SK-N-MC (cell line): Measurements from ENCODE around the gene SNRPA1.

Experiments
- EZH2 ChIP-seq: fragments of 200-600 bp; sonication (generic); IDR thresholded peaks from one replicate; pipeline ENCODE4 v1.6.1; 2017; ENCODE audit warnings: antibody characterized with exemption
- FOXP2 ChIP-seq: optimal IDR thresholded peaks from 2 replicates; pipeline ENCODE3; 2011; ENCODE audit warnings: mild to moderate bottlenecking, moderate library complexity; ENCODE audit not compliant: insufficient read depth; ENCODE audit errors: extremely low read length, control extremely low read depth
- POLR2AphosphoS5 ChIP-seq: IDR thresholded peaks from 2 replicates; pipeline ENCODE4 v1.6.1; 2012; ENCODE audit warnings: mild to moderate bottlenecking, low read depth, low read length, borderline replicate concordance

DNA sequence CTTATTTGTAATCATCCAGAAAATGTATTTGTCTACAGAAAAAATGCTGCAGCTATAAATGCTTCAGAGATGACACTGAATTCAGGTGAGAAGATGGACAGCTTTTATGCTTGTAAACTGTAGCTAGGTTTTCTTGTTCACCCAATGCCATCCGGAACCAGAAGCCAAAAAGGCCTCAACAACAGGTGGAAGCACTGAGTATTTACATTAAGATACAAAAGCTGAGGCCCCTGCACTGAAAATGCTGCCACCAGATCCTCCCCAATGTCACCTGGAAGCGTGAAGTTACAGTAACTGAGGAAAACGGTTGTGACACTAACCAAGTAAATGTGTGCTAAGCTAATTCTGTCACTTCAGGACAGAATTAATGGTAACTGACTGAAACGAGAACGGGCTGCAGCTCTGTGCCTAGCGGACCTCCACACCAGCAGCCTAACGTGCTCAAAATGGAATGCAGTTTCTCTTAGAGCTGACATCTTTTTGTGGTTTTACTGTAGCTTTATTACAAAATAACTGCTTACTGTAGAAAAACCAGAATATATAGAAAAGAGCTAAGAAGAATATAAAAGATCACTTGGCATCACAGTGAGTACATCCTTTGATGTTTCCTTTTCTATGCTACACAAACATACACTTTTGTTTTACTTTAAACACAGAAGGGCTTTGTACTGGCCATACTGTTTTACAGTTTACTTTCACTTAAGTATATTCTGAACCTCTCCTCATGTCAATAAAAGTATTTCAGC lies 50.8 kb downstream of the SNRPA1 start:
- TF ChIP-seq EZH2 (no peak), POLR2AphosphoS5 (no peak), FOXP2 (no peak)
